BLaER1 (cell line): Measurements from ENCODE around the gene POU6F1.

ENCODE experiments used
- H3K27ac ChIP-seq: shearing (Covaris generic); formaldehyde crosslinking; 2 replicates; pipeline ENCODE4 v1.8.1; 2022
- H3K27me3 ChIP-seq: shearing (Covaris generic); formaldehyde crosslinking; 2 replicates; pipeline ENCODE4 v1.8.1; 2022
- H3K36me3 ChIP-seq: shearing (Covaris generic); formaldehyde crosslinking; 2 replicates; pipeline ENCODE4 v1.8.1; 2022
- H3K4me1 ChIP-seq: shearing (Covaris generic); formaldehyde crosslinking; 2 replicates; pipeline ENCODE4 v1.8.1; 2022
- H3K4me2 ChIP-seq: shearing (Covaris generic); formaldehyde crosslinking; 2 replicates; pipeline ENCODE4 v1.8.1; 2022
- H3K4me3 ChIP-seq: shearing (Covaris generic); formaldehyde crosslinking; 2 replicates; pipeline ENCODE4 v1.8.1; 2022
- H3K9ac ChIP-seq: shearing (Covaris generic); formaldehyde crosslinking; 2 replicates; pipeline ENCODE4 v1.8.1; 2022
- H3K9me3 ChIP-seq: shearing (Covaris generic); formaldehyde crosslinking; 2 replicates; pipeline ENCODE4 v1.8.1; 2022
- H4K20me1 ChIP-seq: shearing (Covaris generic); formaldehyde crosslinking; 2 replicates; pipeline ENCODE4 v1.8.1; 2022
- Cebpa-rat ChIP-seq: shearing (Covaris generic); IDR thresholded peaks from 2 replicates; pipeline ENCODE4 v1.8.1; 2022

POU6F1 gene

GRCh38 chr12:51147309-51147708 is 70.6 kb downstream of the POU6F1 start:
- H4K20me1 ChIP-seq = no peaks in the 10 kb centered on the region
- no peak overlapping the region for H3K9ac ChIP-seq
- H3K36me3 ChIP-seq = no peaks in the 10 kb centered on the region
- no peak for TF ChIP-seq Cebpa-rat
- no peak overlapping the region for H3K4me3 ChIP-seq
- no peaks in the 10 kb centered on the region for H3K4me1 ChIP-seq
- no peaks in the 10 kb centered on the region for H3K9me3 ChIP-seq
- H3K27ac ChIP-seq = no peak overlapping the region
- H3K27me3 ChIP-seq = no peaks in the 10 kb centered on the region
- no peak overlapping the region for H3K4me2 ChIP-seq

- no peak overlapping the region for H3K4me2 ChIP-seq
- TF ChIP-seq Cebpa-rat = no peak
- H3K9ac ChIP-seq = no peak overlapping the region
Observed at GRCh38 chr12:51139292-51139844, 78.5 kb downstream of the POU6F1 start.

More at GRCh38 chr12:51139292-51139844, 78.5 kb downstream of the POU6F1 start:
- no peaks in the 10 kb centered on the region for H3K36me3 ChIP-seq
- H3K4me1 ChIP-seq = no peaks in the 10 kb centered on the region
- H3K4me3 ChIP-seq = no peak overlapping the region
- H4K20me1 ChIP-seq = no peaks in the 10 kb centered on the region
- H3K27ac ChIP-seq = no peak overlapping the region
- no peaks in the 10 kb centered on the region for H3K9me3 ChIP-seq
- H3K27me3 ChIP-seq = no peaks in the 10 kb centered on the region
